ENCODE results near the gene BBS10.
"Not testable (repeated sequence)": the region's sequence is repeated elsewhere in the genome, so short reads cannot be mapped to it uniquely, and the experiment has no call there.

BBS10 gene

GRCh38 chr12:76329159-76329558 is 19.1 kb downstream of the BBS10 start:
- no peak for DNase-seq

- not testable (repeated sequence) for DNase-seq
Measured at GRCh38 chr12:76319595-76320319, 28.5 kb downstream of the BBS10 start.

- DNase-seq = peak; percentile 29
Measured at GRCh38 chr12:76318773-76319594, 29.2 kb downstream of the BBS10 start.

- no peak for DNase-seq
Measured at GRCh38 chr12:76317976-76318375, 30.2 kb downstream of the BBS10 start.

GRCh38 chr12:76316468-76316867 is 31.7 kb downstream of the BBS10 start:
- DNase-seq = no peak

- DNase-seq = no peak
Measured at GRCh38 chr12:76313299-76313698, 34.9 kb downstream of the BBS10 start.

GRCh38 chr12:76312315-76312714 is 35.9 kb downstream of the BBS10 start:
- no peak for DNase-seq

- DNase-seq = no peak
Measured at GRCh38 chr12:76311796-76312195, 36.4 kb downstream of the BBS10 start.

GRCh38 chr12:76310110-76310509 is 38.1 kb downstream of the BBS10 start:
- DNase-seq = no peak

GRCh38 chr12:76308866-76309265 is 39.3 kb downstream of the BBS10 start:
- no peak for DNase-seq

GRCh38 chr12:76307083-76307482 is 41.1 kb downstream of the BBS10 start:
- DNase-seq = no peak

- DNase-seq = no peak
Measured at GRCh38 chr12:76303989-76304460, 44.2 kb downstream of the BBS10 start.

- DNase-seq = no peak
Measured at GRCh38 chr12:76303365-76303764, 44.9 kb downstream of the BBS10 start.

GRCh38 chr12:76300297-76300665 is 47.9 kb downstream of the BBS10 start:
- no peak for DNase-seq

- peak; percentile 55 for DNase-seq
Measured at GRCh38 chr12:76299536-76300296, 48.5 kb downstream of the BBS10 start.
